ENCODE measurements around the gene MTM1.

- TF ChIP-seq CTCF (conservative IDR thresholded peaks at IDR 0.05) (no peak), EZH2 (IDR thresholded peaks at IDR 0.05; ENCODE audit: low read depth) (no peak)
Observed at GRCh38 chrX:150664290-150664689, 95.9 kb downstream of the MTM1 start.

Measured in PC-9 (cell line).